ENCODE results near the gene HDAC4. TPM values are rescaled to one million over a fixed set of nuclear protein-coding genes. Genes with fewer than 3 reads are reported as not detected.

The HDAC4 gene
- total and polyA plus RNA-seq, 2 experiments from 2014 or later = 8.1 to 41.8 TPM

DNA sequence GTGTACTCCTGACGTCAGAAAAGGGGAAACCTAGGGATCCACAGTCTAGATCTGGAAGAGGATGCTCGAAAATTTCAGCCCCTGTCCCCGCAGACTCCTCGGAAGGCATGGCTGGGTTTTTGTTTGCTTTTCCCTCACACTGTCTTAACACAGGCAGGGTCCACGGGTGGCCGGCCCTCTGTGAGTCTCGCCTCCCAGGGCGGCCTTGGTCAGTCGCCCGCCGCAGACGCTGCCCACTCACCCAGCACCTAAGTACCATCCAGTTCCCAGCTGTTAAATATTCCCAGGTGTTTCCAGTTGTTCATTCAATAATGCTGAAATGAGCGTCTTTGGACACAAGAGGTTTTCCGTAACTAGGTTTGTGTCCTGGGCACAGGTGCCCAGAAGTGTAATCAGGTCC is 359.8 kb downstream of the HDAC4 start:
- Mint-ChIP-seq H3K36me3 (ENCODE audit: low read depth) (no peaks in the 10 kb centered on the region), H3K4me3 (no peak overlapping the region), H3K4me1 (no peaks in the 10 kb centered on the region), H3K27ac (no peak overlapping the region), H3K9me3 (no peaks in the 10 kb centered on the region), H3K27me3 (ENCODE audit: insufficient read depth, low read depth, poor library complexity) (peaks cover 15% of the 10 kb centered on the region)
- Histone ChIP-seq H3K4me2 (no peak overlapping the region), H3K79me2 (replicated peaks; ENCODE audit: insufficient read depth) (no peaks in the 10 kb centered on the region), H4K20me1 (replicated peaks; ENCODE audit: insufficient read depth) (no peaks in the 10 kb centered on the region), H3K27me3 (ENCODE audit: insufficient read depth) (no peaks in the 10 kb centered on the region), H3K9me2 (ENCODE audit: insufficient read depth) (no peaks in the 10 kb centered on the region), H3K4me3 (no peak overlapping the region), H3F3A (replicated peaks; ENCODE audit: low read depth) (no peaks in the 10 kb centered on the region), H3K27ac (ENCODE audit: low read depth) (no peak overlapping the region), H3K36me3 (ENCODE audit: insufficient read depth) (no peaks in the 10 kb centered on the region), H3K4me1 (ENCODE audit: insufficient read depth) (no peaks in the 10 kb centered on the region), H2AFZ (no peak overlapping the region)
- DNase-seq (ENCODE audit: low spot score) (no peak), ATAC-seq (no peak)
- TF ChIP-seq EZH2 (IDR thresholded peaks at IDR 0.05; ENCODE audit: low read depth, unreplicated experiment) = no peak
- no peak for TF ChIP-seq POLR2AphosphoS5 (IDR thresholded peaks at IDR 0.05; ENCODE audit: low read depth)
- TF ChIP-seq, protein P1, sequence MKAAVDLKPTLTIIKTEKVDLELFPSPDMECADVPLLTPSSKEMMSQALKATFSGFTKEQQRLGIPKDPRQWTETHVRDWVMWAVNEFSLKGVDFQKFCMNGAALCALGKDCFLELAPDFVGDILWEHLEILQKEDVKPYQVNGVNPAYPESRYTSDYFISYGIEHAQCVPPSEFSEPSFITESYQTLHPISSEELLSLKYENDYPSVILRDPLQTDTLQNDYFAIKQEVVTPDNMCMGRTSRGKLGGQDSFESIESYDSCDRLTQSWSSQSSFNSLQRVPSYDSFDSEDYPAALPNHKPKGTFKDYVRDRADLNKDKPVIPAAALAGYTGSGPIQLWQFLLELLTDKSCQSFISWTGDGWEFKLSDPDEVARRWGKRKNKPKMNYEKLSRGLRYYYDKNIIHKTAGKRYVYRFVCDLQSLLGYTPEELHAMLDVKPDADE (IDR thresholded peaks at IDR 0.05) = no peak
- TF ChIP-seq CREB1 (CRISPR knock-in tag; IDR thresholded peaks at IDR 0.05; ENCODE audit: low read depth) = no peak
- no peak for TF ChIP-seq JUNB (IDR thresholded peaks at IDR 0.05; ENCODE audit: unreplicated experiment)

DNA sequence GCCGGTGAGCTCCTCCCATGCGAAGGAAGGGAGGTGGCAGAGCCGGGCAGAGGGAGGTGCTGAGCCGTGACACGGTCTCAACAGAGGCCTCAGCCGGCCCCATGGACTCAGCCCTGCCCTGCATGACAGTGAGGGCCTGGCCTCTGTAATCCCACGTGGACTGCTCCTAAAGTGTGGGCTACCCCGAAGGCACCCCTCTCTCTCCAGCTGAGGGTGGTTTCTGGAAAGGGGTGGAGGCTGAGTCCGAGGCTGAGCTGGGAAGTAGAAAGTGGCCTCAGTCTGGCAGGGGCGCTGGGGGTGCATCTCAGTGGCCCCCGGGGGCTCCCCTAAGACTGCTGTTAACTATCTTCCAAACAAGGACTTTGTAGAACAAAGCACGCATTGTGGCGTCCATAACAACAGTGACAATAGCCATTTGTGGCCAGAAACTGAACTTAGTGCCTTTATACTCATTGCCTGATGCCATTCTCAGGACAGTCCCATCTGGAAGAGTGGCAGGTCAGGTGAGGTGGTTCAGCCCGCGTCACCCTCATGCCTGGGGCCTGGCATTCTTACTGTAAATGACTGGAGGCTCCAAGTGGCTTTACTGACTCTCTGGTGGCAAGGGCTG is 360.6 kb downstream of the HDAC4 start:
- no peak for ATAC-seq
- Mint-ChIP-seq H3K4me1 (no peaks in the 10 kb centered on the region), H3K9me3 (no peaks in the 10 kb centered on the region), H3K36me3 (ENCODE audit: low read depth) (no peaks in the 10 kb centered on the region), H3K4me3 (no peak overlapping the region), H3K27me3 (ENCODE audit: insufficient read depth, low read depth, poor library complexity) (peaks cover 15% of the 10 kb centered on the region), H3K27ac (no peak overlapping the region)
- Histone ChIP-seq H3K79me2 (replicated peaks; ENCODE audit: insufficient read depth) (no peaks in the 10 kb centered on the region), H3K9me2 (ENCODE audit: insufficient read depth) (no peaks in the 10 kb centered on the region), H3K4me2 (no peak overlapping the region), H2AFZ (no peak overlapping the region), H3K36me3 (ENCODE audit: insufficient read depth) (no peaks in the 10 kb centered on the region), H3K4me1 (ENCODE audit: insufficient read depth) (no peaks in the 10 kb centered on the region), H4K20me1 (replicated peaks; ENCODE audit: insufficient read depth) (no peaks in the 10 kb centered on the region), H3K27me3 (ENCODE audit: insufficient read depth) (no peaks in the 10 kb centered on the region), H3F3A (replicated peaks; ENCODE audit: low read depth) (no peaks in the 10 kb centered on the region), H3K4me3 (no peak overlapping the region), H3K27ac (ENCODE audit: low read depth) (no peak overlapping the region)
- no peak for DNase-seq (ENCODE audit: low spot score)
- TF ChIP-seq NANOG (IDR thresholded peaks at IDR 0.05; ENCODE audit: borderline replicate concordance) = no peak
- TF ChIP-seq, protein P2, sequence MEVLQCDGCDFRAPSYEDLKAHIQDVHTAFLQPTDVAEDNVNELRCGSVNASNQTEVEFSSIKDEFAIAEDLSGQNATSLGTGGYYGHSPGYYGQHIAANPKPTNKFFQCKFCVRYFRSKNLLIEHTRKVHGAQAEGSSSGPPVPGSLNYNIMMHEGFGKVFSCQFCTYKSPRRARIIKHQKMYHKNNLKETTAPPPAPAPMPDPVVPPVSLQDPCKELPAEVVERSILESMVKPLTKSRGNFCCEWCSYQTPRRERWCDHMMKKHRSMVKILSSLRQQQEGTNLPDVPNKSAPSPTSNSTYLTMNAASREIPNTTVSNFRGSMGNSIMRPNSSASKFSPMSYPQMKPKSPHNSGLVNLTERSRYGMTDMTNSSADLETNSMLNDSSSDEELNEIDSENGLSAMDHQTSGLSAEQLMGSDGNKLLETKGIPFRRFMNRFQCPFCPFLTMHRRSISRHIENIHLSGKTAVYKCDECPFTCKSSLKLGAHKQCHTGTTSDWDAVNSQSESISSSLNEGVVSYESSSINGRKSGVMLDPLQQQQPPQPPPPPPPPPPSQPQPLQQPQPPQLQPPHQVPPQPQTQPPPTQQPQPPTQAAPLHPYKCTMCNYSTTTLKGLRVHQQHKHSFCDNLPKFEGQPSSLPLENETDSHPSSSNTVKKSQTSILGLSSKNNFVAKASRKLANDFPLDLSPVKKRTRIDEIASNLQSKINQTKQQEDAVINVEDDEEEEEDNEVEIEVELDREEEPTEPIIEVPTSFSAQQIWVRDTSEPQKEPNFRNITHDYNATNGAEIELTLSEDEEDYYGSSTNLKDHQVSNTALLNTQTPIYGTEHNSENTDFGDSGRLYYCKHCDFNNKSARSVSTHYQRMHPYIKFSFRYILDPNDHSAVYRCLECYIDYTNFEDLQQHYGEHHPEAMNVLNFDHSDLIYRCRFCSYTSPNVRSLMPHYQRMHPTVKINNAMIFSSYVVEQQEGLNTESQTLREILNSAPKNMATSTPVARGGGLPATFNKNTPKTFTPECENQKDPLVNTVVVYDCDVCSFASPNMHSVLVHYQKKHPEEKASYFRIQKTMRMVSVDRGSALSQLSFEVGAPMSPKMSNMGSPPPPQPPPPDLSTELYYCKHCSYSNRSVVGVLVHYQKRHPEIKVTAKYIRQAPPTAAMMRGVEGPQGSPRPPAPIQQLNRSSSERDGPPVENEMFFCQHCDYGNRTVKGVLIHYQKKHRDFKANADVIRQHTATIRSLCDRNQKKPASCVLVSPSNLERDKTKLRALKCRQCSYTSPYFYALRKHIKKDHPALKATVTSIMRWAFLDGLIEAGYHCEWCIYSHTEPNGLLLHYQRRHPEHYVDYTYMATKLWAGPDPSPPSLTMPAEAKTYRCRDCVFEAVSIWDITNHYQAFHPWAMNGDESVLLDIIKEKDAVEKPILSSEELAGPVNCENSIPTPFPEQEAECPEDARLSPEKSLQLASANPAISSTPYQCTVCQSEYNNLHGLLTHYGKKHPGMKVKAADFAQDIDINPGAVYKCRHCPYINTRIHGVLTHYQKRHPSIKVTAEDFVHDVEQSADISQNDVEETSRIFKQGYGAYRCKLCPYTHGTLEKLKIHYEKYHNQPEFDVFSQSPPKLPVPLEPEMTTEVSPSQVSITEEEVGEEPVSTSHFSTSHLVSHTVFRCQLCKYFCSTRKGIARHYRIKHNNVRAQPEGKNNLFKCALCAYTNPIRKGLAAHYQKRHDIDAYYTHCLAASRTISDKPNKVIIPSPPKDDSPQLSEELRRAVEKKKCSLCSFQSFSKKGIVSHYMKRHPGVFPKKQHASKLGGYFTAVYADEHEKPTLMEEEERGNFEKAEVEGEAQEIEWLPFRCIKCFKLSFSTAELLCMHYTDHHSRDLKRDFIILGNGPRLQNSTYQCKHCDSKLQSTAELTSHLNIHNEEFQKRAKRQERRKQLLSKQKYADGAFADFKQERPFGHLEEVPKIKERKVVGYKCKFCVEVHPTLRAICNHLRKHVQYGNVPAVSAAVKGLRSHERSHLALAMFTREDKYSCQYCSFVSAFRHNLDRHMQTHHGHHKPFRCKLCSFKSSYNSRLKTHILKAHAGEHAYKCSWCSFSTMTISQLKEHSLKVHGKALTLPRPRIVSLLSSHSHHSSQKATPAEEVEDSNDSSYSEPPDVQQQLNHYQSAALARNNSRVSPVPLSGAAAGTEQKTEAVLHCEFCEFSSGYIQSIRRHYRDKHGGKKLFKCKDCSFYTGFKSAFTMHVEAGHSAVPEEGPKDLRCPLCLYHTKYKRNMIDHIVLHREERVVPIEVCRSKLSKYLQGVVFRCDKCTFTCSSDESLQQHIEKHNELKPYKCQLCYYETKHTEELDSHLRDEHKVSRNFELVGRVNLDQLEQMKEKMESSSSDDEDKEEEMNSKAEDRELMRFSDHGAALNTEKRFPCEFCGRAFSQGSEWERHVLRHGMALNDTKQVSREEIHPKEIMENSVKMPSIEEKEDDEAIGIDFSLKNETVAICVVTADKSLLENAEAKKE (CRISPR knock-in tag; IDR thresholded peaks at IDR 0.05) = no peak
- no peak for TF ChIP-seq EZH2phosphoT487 (IDR thresholded peaks at IDR 0.05; ENCODE audit: unreplicated experiment)
- TF ChIP-seq ZNF114 (CRISPR knock-in tag; IDR thresholded peaks at IDR 0.05) = no peak
- TF ChIP-seq, protein P3, sequence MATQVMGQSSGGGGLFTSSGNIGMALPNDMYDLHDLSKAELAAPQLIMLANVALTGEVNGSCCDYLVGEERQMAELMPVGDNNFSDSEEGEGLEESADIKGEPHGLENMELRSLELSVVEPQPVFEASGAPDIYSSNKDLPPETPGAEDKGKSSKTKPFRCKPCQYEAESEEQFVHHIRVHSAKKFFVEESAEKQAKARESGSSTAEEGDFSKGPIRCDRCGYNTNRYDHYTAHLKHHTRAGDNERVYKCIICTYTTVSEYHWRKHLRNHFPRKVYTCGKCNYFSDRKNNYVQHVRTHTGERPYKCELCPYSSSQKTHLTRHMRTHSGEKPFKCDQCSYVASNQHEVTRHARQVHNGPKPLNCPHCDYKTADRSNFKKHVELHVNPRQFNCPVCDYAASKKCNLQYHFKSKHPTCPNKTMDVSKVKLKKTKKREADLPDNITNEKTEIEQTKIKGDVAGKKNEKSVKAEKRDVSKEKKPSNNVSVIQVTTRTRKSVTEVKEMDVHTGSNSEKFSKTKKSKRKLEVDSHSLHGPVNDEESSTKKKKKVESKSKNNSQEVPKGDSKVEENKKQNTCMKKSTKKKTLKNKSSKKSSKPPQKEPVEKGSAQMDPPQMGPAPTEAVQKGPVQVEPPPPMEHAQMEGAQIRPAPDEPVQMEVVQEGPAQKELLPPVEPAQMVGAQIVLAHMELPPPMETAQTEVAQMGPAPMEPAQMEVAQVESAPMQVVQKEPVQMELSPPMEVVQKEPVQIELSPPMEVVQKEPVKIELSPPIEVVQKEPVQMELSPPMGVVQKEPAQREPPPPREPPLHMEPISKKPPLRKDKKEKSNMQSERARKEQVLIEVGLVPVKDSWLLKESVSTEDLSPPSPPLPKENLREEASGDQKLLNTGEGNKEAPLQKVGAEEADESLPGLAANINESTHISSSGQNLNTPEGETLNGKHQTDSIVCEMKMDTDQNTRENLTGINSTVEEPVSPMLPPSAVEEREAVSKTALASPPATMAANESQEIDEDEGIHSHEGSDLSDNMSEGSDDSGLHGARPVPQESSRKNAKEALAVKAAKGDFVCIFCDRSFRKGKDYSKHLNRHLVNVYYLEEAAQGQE (IDR thresholded peaks at IDR 0.05; ENCODE audit: unreplicated experiment) = no peak

All from GM23338 (cell line).